Endothelial cell (in vitro differentiated cells): Measurements from ENCODE around the gene UBXN2A. TPM values are rescaled to one million over a fixed set of nuclear protein-coding genes. Genes with fewer than 3 reads are reported as not detected.
"Not testable (repeated sequence)": the region's sequence is repeated elsewhere in the genome, so short reads cannot be mapped to it uniquely, and the experiment has no call there.

Source experiments
- DNase-seq: peaks from one replicate; pipeline ENCODE4 v3.0.0; 2021; ENCODE audit warnings: low spot score
- H3K27ac Mint-ChIP-seq: one replicate; pipeline ENCODE4 v1.8.0; 2021; ENCODE audit warnings: mixed read lengths, inconsistent platforms; ENCODE audit not compliant: unreplicated experiment
- H3K27me3 Mint-ChIP-seq: one replicate; pipeline ENCODE4 v1.8.0; 2021; ENCODE audit warnings: mild to moderate bottlenecking, moderate library complexity, mixed read lengths, inconsistent platforms; ENCODE audit not compliant: unreplicated experiment
- H3K36me3 Mint-ChIP-seq: one replicate; pipeline ENCODE4 v1.8.0; 2021; ENCODE audit warnings: mild to moderate bottlenecking, low read depth, mixed read lengths, inconsistent platforms; ENCODE audit not compliant: unreplicated experiment
- H3K4me1 Mint-ChIP-seq: one replicate; pipeline ENCODE4 v1.8.0; 2021; ENCODE audit warnings: mild to moderate bottlenecking, mixed read lengths, inconsistent platforms; ENCODE audit not compliant: unreplicated experiment
- H3K4me3 Mint-ChIP-seq: one replicate; pipeline ENCODE4 v1.8.0; 2021; ENCODE audit warnings: mild to moderate bottlenecking, mixed read lengths, inconsistent platforms; ENCODE audit not compliant: unreplicated experiment
- H3K9me3 Mint-ChIP-seq: one replicate; pipeline ENCODE4 v1.8.0; 2021; ENCODE audit warnings: mixed read lengths, inconsistent platforms; ENCODE audit not compliant: unreplicated experiment
- total RNA-seq: library from RNA; stranded (reverse); fragmentation: NEBNext Ultra II Directional; extraction: Animal tissue kit (Norgen Biotek cat#: 25700); gene quantifications from one replicate; pipeline ENCODE4 v1.2.1, GENCODE V29; 2021; ENCODE audit not compliant: unreplicated experiment
- TF ChIP-seq, protein P1 (sequence below): fragments of 200-600 bp; sonication (generic); IDR thresholded peaks from one replicate; pipeline ENCODE4 v1.5.0; 2021; ENCODE audit warnings: antibody characterized with exemption; ENCODE audit not compliant: unreplicated experiment

The UBXN2A gene
- total RNA-seq, 1 donor from 2014 or later, result 14.9 TPM

DNA sequence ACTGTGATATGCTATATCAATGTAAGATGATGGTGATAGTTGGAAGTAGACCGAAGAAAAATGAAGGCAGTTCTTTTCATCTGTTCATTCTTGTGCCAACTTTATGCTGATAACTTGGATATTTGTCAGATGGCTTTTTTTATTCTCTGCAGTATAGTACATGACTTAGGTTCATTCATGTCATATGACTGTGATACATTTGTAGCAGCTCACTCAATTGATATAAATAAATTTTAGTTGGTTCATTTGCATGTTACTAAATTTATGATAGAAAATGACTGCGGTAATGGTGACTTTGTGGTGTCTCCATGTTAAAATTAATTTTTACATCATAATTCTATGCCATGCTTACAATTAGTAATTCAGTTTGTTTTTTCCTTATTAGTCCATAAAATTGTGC is 7.1 kb downstream of the UBXN2A start:
- Mint-ChIP-seq H3K27me3 (no peaks in the 10 kb centered on the region), H3K4me3 (no peak overlapping the region), H3K4me1 (no peaks in the 10 kb centered on the region), H3K9me3 (no peaks in the 10 kb centered on the region), H3K36me3 (peaks cover 8% of the 10 kb centered on the region), H3K27ac (no peak overlapping the region)
- TF ChIP-seq, protein P1, sequence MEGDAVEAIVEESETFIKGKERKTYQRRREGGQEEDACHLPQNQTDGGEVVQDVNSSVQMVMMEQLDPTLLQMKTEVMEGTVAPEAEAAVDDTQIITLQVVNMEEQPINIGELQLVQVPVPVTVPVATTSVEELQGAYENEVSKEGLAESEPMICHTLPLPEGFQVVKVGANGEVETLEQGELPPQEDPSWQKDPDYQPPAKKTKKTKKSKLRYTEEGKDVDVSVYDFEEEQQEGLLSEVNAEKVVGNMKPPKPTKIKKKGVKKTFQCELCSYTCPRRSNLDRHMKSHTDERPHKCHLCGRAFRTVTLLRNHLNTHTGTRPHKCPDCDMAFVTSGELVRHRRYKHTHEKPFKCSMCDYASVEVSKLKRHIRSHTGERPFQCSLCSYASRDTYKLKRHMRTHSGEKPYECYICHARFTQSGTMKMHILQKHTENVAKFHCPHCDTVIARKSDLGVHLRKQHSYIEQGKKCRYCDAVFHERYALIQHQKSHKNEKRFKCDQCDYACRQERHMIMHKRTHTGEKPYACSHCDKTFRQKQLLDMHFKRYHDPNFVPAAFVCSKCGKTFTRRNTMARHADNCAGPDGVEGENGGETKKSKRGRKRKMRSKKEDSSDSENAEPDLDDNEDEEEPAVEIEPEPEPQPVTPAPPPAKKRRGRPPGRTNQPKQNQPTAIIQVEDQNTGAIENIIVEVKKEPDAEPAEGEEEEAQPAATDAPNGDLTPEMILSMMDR, result no peak
- DNase-seq, result no peak

DNA sequence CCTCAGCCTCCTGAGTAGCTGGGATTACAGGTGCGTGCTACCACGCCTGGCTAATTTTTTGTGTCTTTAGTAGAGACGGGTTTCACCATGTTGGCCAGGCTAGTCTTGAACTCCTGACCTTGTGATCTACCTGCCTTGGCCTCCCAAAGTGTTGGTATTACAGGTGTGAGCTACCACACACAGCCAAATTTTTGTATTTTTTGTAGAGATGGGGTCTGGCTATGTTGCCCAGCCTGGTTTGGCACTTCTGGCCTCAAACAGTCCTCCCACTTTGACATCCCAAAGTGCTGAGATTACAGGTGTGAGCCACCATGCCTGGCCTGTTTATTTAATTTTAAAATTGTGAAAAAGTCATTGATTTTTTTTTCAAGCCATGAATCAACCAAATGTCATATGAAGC is 12.3 kb downstream of the UBXN2A start:
- H3K4me3 Mint-ChIP-seq, H3K27me3 Mint-ChIP-seq, DNase-seq, H3K9me3 Mint-ChIP-seq, H3K4me1 Mint-ChIP-seq, H3K36me3 Mint-ChIP-seq, H3K27ac Mint-ChIP-seq: not testable (repeated sequence)

DNA sequence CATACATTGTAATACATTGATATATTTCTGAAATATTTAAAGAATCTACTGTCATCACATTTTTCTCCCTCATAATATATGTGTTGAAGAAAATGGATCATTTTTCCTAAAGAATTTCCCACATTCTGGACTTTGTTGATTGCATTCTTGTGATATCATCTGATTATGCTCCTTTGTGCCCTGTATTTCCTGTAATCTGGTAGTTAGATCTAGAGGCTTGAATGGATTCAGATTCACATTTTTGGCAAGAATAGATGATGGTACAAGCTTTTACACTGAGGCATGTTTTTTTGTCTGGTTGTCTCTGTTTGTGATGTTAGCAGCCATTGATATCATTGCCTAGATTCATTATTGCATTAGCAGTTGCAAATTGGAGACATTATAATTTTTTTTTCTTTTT is 13.4 kb downstream of the UBXN2A start:
- H3K4me3 Mint-ChIP-seq, result no peak overlapping the region

DNA sequence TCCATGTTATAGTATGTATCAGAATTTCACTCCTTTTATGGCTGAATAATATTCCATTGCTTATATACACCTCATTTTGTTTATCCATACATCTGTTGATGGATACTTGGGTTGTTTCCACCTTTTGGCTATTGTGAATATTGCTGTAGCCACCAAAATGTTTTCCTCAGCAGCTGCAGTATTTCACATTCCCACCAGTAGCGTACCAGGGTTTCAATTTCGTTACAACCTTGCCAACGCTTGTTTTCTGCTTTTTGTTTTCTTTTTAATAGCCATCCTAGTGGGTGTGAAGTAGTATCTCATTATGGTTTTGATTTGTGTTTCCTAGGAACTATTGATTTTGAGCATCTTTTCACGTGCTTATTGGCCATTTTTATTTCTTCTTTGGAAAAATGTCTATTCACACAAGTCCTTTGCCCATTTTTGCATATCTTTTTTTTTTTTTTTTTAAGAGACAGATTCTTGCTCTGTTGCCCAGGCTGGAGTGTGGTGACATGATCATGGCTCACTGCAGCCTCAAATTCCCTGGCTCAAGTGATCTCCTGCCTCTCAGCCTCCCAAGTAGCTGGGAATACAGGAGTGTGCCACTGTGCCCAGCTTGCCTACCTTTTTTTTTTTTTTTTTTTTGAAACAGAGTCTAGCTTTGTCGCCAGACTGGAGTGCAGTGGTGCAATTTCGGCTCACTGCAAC is 14.2 kb downstream of the UBXN2A start:
- Mint-ChIP-seq H3K9me3 (no peaks in the 10 kb centered on the region), H3K4me3 (no peak overlapping the region), H3K36me3 (peaks cover under 1% of the 10 kb centered on the region), H3K27me3 (no peaks in the 10 kb centered on the region), H3K27ac (no peak overlapping the region), H3K4me1 (no peaks in the 10 kb centered on the region)
- TF ChIP-seq, protein P1, result no peak
- DNase-seq, result no peak

More for the DNA sequence above, 13.4 kb downstream of the UBXN2A start:
- TF ChIP-seq, protein P1, result no peak
- no peaks in the 10 kb centered on the region for H3K27me3 Mint-ChIP-seq
- no peaks in the 10 kb centered on the region for H3K36me3 Mint-ChIP-seq
- H3K27ac Mint-ChIP-seq, result no peak overlapping the region
- no peaks in the 10 kb centered on the region for H3K4me1 Mint-ChIP-seq
- no peak for DNase-seq
- H3K9me3 Mint-ChIP-seq, result no peaks in the 10 kb centered on the region

DNA sequence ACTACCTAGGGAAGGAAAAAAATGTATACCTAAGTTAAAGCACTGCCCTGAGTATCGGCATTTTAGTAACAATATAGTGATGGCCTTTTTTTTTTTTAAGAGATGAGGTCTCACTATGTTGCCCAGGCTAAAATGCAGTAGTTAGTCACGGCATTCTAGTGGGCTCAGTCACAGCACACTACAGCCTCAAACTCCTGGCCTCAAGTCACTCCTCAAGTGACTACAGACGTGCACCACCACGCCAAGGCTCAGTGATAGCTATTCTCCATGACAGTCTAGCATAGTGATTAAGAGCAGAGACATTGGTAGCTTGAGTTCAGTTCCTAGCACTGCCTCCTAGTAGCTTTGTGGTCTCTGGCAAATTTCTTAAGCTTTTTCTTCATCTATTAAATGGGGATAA is 27.6 kb downstream of the UBXN2A start:
- H3K27me3 Mint-ChIP-seq, result no peaks in the 10 kb centered on the region
- H3K27ac Mint-ChIP-seq, result no peak overlapping the region
- H3K36me3 Mint-ChIP-seq, result peaks cover 4% of the 10 kb centered on the region
- no peak for DNase-seq
- no peaks in the 10 kb centered on the region for H3K4me1 Mint-ChIP-seq
- H3K4me3 Mint-ChIP-seq, result no peak overlapping the region
- H3K9me3 Mint-ChIP-seq, result no peaks in the 10 kb centered on the region
- TF ChIP-seq, protein P1, result no peak
